Gastrocnemius medialis (tissue), 4 donors: ENCODE results near the gene RHOT1.

ENCODE experiments used
- CTCF ChIP-seq, 5 experiments: fragments of 450-650 bp in 3 of 5; fragments of 200-600 bp in 2 of 5; sonication (generic) in 2 of 5; IDR thresholded peaks in 4 of 5; conservative IDR thresholded peaks in 1 of 5; 1 replicate in 4 of 5; 2 replicates in 1 of 5; pipeline ENCODE4 v1.5.1; 2016 to 2019; ENCODE audit warnings: antibody characterized with exemption in 5 of 5, mild to moderate bottlenecking in 3 of 5, moderate library complexity in 3 of 5
- POLR2A ChIP-seq, 2 donors: fragments of 450-650 bp; IDR thresholded peaks; one replicate each; pipeline ENCODE4 v1.6.1; 2017; ENCODE audit warnings: antibody characterized with exemption in 2 of 2, mild to moderate bottlenecking in 2 of 2, moderate library complexity in 2 of 2

GRCh38 chr17:32259586-32259985 lies 117.3 kb downstream of the RHOT1 start:
- TF ChIP-seq CTCF (IDR thresholded peaks at IDR 0.05 in 4 of 5, conservative IDR thresholded peaks at IDR 0.05 in 1 of 5) = no peak
- TF ChIP-seq POLR2A (IDR thresholded peaks at IDR 0.05) = no peak
